Smooth muscle cell (in vitro differentiated cells): ENCODE results near the gene EEPD1. TPM values are rescaled to one million over a fixed set of nuclear protein-coding genes. Genes with fewer than 3 reads are reported as not detected.

Source experiments
- DNase-seq: peaks from one replicate; lab custom pipeline; 2025; ENCODE audit not compliant: unreplicated experiment; lab: John Stamatoyannopoulos, UW
- H2AFZ ChIP-seq: fragments of 200-600 bp; sonication (generic); 2 replicates; pipeline ENCODE4 v1.6.0; 2016; ENCODE audit warnings: antibody characterized with exemption, low read depth, mild to moderate bottlenecking
- H3F3A ChIP-seq: fragments of 200-600 bp; sonication (generic); 2 replicates; pipeline ENCODE4 v1.6.0; 2017; ENCODE audit warnings: antibody characterized with exemption, low read depth
- H3K27ac ChIP-seq: fragments of 200-600 bp; sonication (generic); 2 replicates; pipeline ENCODE4 v1.5.1; 2016; ENCODE audit warnings: low read depth, mild to moderate bottlenecking
- H3K27me3 ChIP-seq: fragments of 200-600 bp; sonication (generic); 2 replicates; pipeline ENCODE4 v1.6.1; 2016; ENCODE audit warnings: low read depth, mild to moderate bottlenecking
- H3K36me3 ChIP-seq: fragments of 200-600 bp; sonication (generic); 2 replicates; pipeline ENCODE4 v1.5.1; 2016; ENCODE audit warnings: low read depth
- H3K4me1 ChIP-seq: fragments of 200-600 bp; sonication (generic); 2 replicates; pipeline ENCODE4 v1.5.1; 2016; ENCODE audit warnings: low read depth
- H3K4me2 ChIP-seq: fragments of 200-600 bp; sonication (generic); 2 replicates; pipeline ENCODE4 v1.6.0; 2016; ENCODE audit warnings: mild to moderate bottlenecking
- H3K4me3 ChIP-seq: fragments of 200-600 bp; sonication (generic); 2 replicates; pipeline ENCODE4 v1.5.1; 2016; ENCODE audit warnings: mild to moderate bottlenecking
- H3K79me2 ChIP-seq: fragments of 200-600 bp; sonication (generic); 2 replicates; pipeline ENCODE4 v1.6.0; 2016; ENCODE audit warnings: low read depth, mild to moderate bottlenecking
- H3K9ac ChIP-seq: fragments of 200-600 bp; sonication (generic); 2 replicates; pipeline ENCODE4 v1.6.0; 2016; ENCODE audit warnings: low read depth
- H3K9me3 ChIP-seq: fragments of 200-600 bp; sonication (generic); replicated peaks from 2 replicates; pipeline ENCODE4 v1.5.1; 2016; ENCODE audit warnings: low read depth
- H4K20me1 ChIP-seq: fragments of 200-600 bp; sonication (generic); 2 replicates; pipeline ENCODE4 v1.6.0; 2016; ENCODE audit warnings: low read depth
- WGBS: methylation state at CpG from one replicate; pipeline ENCODE4 v1.1.7; 2016; ENCODE audit warnings: low lambda C conversion rate; 5-methylcytosine and 5-hydroxymethylcytosine counted together
- polyA plus RNA-seq: library from polyadenylated mRNA; unstranded; fragments of >200 nt; fragmentation: Nextera tagmentation; extraction: Ambion mirVana; gene quantifications from 2 replicates; pipeline ENCODE4 v1.2.1, GENCODE V29; 2016
- total RNA-seq: library from RNA; depleted of rRNA; stranded (reverse); fragments of >200 nt; gene quantifications from 2 replicates; pipeline ENCODE4 v1.2.3, GENCODE V29; 2014
- TF ChIP-seq, protein P1 (sequence below): fragments of 200-600 bp; sonication (generic); IDR thresholded peaks from 2 replicates; pipeline ENCODE4 v1.5.1; 2017; ENCODE audit warnings: borderline replicate concordance, mild to moderate bottlenecking, antibody characterized with exemption; ENCODE audit not compliant: insufficient read depth, poor library complexity, severe bottlenecking

Gene EEPD1
- total and polyA plus RNA-seq, 2 experiments from 2014 or later, result 1.5 TPM

- Histone ChIP-seq H3K27ac (no peak overlapping the region), H3K9me3 (no peaks in the 10 kb centered on the region), H3K36me3 (no peaks in the 10 kb centered on the region), H3K4me1 (no peaks in the 10 kb centered on the region), H3K4me3 (no peak overlapping the region), H4K20me1 (no peaks in the 10 kb centered on the region), H3K79me2 (no peaks in the 10 kb centered on the region), H3K4me2 (no peak overlapping the region), H2AFZ (no peak overlapping the region), H3K27me3 (peaks cover 9% of the 10 kb centered on the region), H3F3A (no peaks in the 10 kb centered on the region), H3K9ac (no peak overlapping the region)
- WGBS, result 89% methylated on average over 8 of the region's 8 CpGs
- TF ChIP-seq, protein P1, sequence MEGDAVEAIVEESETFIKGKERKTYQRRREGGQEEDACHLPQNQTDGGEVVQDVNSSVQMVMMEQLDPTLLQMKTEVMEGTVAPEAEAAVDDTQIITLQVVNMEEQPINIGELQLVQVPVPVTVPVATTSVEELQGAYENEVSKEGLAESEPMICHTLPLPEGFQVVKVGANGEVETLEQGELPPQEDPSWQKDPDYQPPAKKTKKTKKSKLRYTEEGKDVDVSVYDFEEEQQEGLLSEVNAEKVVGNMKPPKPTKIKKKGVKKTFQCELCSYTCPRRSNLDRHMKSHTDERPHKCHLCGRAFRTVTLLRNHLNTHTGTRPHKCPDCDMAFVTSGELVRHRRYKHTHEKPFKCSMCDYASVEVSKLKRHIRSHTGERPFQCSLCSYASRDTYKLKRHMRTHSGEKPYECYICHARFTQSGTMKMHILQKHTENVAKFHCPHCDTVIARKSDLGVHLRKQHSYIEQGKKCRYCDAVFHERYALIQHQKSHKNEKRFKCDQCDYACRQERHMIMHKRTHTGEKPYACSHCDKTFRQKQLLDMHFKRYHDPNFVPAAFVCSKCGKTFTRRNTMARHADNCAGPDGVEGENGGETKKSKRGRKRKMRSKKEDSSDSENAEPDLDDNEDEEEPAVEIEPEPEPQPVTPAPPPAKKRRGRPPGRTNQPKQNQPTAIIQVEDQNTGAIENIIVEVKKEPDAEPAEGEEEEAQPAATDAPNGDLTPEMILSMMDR, result no peak
- DNase-seq, result no peak
These were observed 156.7 kb downstream of the EEPD1 start for GRCh38 chr7:36309716-36310115.

DNA sequence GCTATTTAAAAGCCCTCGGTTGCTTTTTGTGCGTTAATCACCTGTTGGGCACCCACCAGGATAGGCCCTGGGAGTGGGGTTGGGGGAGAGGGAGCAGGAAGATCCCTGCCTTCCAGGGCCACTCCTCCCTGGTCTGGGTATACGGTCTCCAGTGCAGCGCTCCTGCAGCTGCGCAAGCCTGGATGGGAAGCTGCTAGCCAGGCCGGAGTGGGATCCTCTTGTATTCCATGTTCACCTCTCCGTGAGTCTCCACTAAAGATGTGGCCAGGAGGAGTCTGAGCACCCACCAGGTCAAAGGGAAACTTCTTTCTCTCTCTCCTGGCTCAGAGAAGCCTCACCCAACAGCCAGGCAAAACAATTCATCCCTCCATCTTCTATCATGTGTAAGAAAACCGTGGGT is 157.8 kb downstream of the EEPD1 start:
- H3K4me1 ChIP-seq, result no peaks in the 10 kb centered on the region
- no peak overlapping the region for H3K4me2 ChIP-seq
- H3K9ac ChIP-seq, result no peak overlapping the region
- H3F3A ChIP-seq, result no peaks in the 10 kb centered on the region
- no peaks in the 10 kb centered on the region for H4K20me1 ChIP-seq
- TF ChIP-seq, protein P1, result no peak
- peaks cover 9% of the 10 kb centered on the region for H3K27me3 ChIP-seq
- no peak overlapping the region for H2AFZ ChIP-seq
- no peaks in the 10 kb centered on the region for H3K9me3 ChIP-seq
- no peaks in the 10 kb centered on the region for H3K79me2 ChIP-seq
- 96% methylated on average over 8 of the region's 8 CpGs for WGBS
- no peak overlapping the region for H3K27ac ChIP-seq
- H3K36me3 ChIP-seq, result no peaks in the 10 kb centered on the region
- H3K4me3 ChIP-seq, result no peak overlapping the region
- DNase-seq, result no peak

DNA sequence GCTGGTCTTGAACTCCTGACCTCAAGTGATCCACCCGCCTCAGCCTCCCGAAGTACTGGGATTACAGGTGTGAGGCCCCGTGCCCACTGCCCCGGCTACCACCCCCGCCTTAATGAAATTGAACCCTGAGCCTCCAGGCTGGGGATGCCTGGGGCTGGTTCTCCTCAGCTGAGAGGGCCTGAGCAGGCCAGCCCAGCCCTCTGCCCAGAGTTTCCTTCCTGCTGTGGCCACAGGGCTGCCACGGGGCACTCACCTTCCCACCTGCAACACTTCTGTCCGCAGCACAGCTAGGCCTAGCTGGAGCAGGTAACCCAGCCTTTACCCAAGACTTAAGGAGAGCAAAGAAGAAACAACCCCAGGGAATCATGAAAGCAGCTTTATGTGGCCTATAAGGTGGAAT is 158.5 kb downstream of the EEPD1 start:
- DNase-seq, result no peak
- Histone ChIP-seq H3K27me3 (peaks cover 9% of the 10 kb centered on the region), H3K27ac (no peak overlapping the region), H3K36me3 (no peaks in the 10 kb centered on the region), H2AFZ (no peak overlapping the region), H3K4me1 (no peaks in the 10 kb centered on the region), H3K9me3 (no peaks in the 10 kb centered on the region), H3K79me2 (no peaks in the 10 kb centered on the region), H3K4me3 (no peak overlapping the region), H3K4me2 (no peak overlapping the region), H4K20me1 (no peaks in the 10 kb centered on the region), H3F3A (no peaks in the 10 kb centered on the region), H3K9ac (no peak overlapping the region)
- TF ChIP-seq, protein P1, result no peak
- 96% methylated on average over 7 of the region's 7 CpGs for WGBS

DNA sequence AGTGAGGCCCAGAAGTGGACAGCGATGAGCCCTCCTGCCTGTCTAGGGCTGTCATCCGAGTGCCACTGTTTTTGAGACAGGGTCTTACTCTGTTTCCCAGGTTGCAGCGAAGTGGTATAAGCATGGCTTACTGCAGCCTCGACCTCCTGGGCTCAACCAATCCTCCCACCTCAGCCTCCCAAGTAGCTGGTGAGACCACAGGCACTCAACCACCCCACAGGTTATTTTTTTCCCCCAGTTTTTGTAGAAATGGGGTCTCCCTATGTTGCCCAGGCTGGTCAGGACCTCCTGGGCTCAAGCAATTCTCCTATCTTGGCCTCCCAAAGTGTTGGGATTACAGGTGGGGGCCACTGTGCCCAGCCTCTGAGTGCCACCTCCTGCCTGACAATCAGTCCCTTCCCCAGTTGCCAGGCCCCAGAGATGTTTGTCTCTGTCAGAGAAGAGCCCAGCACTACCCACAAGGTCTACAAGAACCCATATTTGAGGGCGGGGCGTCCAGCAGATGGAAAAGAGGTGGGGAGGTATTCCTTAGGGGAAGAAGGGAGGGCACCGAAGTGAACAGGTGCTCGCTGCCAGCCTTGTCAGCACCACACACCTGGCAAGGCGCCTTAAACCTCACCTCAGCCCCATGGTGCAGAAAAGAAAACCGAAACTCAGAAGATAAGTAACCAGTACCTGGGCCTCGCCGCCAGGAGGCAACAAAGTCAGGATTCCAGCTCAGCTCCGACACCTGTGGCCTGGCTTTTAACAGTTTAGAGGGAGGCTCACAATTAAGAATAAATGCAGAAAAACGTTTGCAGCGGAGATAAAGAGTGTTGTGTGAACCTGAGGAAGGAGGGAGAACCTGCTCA is 159.2 kb downstream of the EEPD1 start:
- Histone ChIP-seq H4K20me1 (no peaks in the 10 kb centered on the region), H3K36me3 (no peaks in the 10 kb centered on the region), H3K4me1 (no peaks in the 10 kb centered on the region), H3K4me2 (no peak overlapping the region), H3K9ac (no peak overlapping the region), H2AFZ (no peak overlapping the region), H3K27me3 (peaks cover 9% of the 10 kb centered on the region), H3F3A (no peaks in the 10 kb centered on the region), H3K9me3 (no peaks in the 10 kb centered on the region), H3K27ac (no peak overlapping the region), H3K79me2 (no peaks in the 10 kb centered on the region), H3K4me3 (no peak overlapping the region)
- no peak for DNase-seq
- 74% methylated on average over 15 of the region's 15 CpGs for WGBS
- TF ChIP-seq, protein P1, result peak; percentile 39
